NCI-H1694 (cell line): ENCODE data around the gene CSF2.

Experiments used
- DNase-seq: peaks from one replicate; lab custom pipeline; 2025; lab: John Stamatoyannopoulos, UW

CSF2 gene

GRCh38 chr5:132073231-132074013, at the start of gene CSF2:
CSF2 (plus strand) TSS chr5:132073789; CDS start chr5:132073824, 35 bp downstream.
- DNase-seq = no peak

GRCh38 chr5:132024117-132024435, 49.5 kb upstream of the CSF2 start:
- no peak for DNase-seq

- DNase-seq = no peak
Observed at GRCh38 chr5:132024789-132025402, 48.7 kb upstream of the CSF2 start.

- no peak for DNase-seq
Observed at GRCh38 chr5:132025403-132025971, 48.1 kb upstream of the CSF2 start.

- DNase-seq = no peak
Observed at GRCh38 chr5:132026516-132027008, 47.0 kb upstream of the CSF2 start.

- no peak for DNase-seq
Observed at GRCh38 chr5:132027027-132027426, 46.6 kb upstream of the CSF2 start.

GRCh38 chr5:132029609-132030330, 43.8 kb upstream of the CSF2 start:
- no peak for DNase-seq

GRCh38 chr5:132030610-132031009, 43.0 kb upstream of the CSF2 start:
- no peak for DNase-seq

- no peak for DNase-seq
Observed at GRCh38 chr5:132032196-132032595, 41.4 kb upstream of the CSF2 start.

GRCh38 chr5:132033122-132033521, 40.5 kb upstream of the CSF2 start:
- no peak for DNase-seq

- no peak for DNase-seq
Observed at GRCh38 chr5:132037353-132037752, 36.2 kb upstream of the CSF2 start.

- no peak for DNase-seq
Observed at GRCh38 chr5:132044207-132044606, 29.4 kb upstream of the CSF2 start.

- no peak for DNase-seq
Observed at GRCh38 chr5:132046880-132047299, 26.7 kb upstream of the CSF2 start.

- no peak for DNase-seq
Observed at GRCh38 chr5:132049093-132049492, 24.5 kb upstream of the CSF2 start.

GRCh38 chr5:132049559-132049958, 24.0 kb upstream of the CSF2 start:
- no peak for DNase-seq

GRCh38 chr5:132050136-132050535, 23.5 kb upstream of the CSF2 start:
- no peak for DNase-seq

- no peak for DNase-seq
Observed at GRCh38 chr5:132050661-132051552, 22.7 kb upstream of the CSF2 start.

- DNase-seq = no peak
Observed at GRCh38 chr5:132052520-132052919, 21.1 kb upstream of the CSF2 start.

- no peak for DNase-seq
Observed at GRCh38 chr5:132053483-132053882, 20.1 kb upstream of the CSF2 start.

- no peak for DNase-seq
Observed at GRCh38 chr5:132054031-132054696, 19.4 kb upstream of the CSF2 start.
